ENCODE measurements around the gene PAX7.
A peak's percentile ranks its signal among the peaks of the same experiment; 100 is the strongest.
"Not testable (repeated sequence)": the region's sequence is repeated elsewhere in the genome, so short reads cannot be mapped to it uniquely, and the experiment has no call there.

The PAX7 gene

DNA sequence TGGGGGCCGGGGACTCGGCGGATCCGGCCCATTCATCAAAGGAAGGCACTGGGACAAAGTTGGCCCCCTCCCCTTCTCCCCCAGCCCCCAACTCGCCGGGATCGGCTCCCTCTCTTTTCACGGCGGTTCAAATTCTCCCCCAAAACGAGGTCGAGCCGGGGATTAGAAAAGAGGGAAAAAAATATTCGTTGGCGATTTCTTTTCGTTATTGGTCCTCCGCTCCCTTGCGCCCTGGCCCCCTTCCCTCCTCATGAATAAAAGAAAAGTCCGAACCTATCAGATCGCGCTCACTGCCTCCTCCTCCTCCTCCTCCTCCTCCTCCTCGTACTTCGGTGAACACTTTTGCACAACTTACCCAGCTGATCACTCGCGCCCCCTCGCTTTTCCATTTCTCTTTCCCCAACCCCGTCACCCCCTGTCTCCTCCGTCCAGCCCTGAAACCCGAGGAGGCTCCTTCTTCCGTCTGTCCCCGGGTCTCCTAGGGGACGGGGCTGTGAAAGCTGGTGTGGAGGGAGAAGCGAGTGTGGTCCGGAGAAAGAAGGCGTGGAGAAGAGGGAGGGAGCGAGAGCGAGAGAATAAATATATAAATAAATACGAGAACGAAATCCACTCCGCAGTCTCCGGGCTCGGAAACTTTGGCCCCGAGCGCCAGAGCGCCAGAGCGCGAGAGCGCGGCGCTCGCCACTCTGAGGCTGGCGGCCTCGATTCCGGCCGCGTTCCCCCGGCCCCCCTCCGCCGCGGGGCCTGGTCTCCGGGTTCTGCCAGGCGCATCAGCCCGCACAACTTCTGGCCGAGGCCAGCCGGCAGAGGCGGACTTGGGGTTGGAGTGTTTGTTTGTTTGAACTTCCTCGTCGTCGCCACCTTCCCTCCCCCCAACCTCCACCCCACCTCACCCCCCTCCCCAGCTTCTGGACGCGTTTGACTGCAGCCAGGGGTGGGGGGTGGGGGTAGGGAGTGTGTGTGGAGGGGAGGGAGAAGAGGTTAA is at the start of gene PAX7:
Gene PAX7 (plus strand): TSS at position 336 of the 985 bp plus-strand sequence. CDS start 758 bp downstream, outside the sequence.
- DNase-seq (ENCODE audit: low read depth), result no peak

DNA sequence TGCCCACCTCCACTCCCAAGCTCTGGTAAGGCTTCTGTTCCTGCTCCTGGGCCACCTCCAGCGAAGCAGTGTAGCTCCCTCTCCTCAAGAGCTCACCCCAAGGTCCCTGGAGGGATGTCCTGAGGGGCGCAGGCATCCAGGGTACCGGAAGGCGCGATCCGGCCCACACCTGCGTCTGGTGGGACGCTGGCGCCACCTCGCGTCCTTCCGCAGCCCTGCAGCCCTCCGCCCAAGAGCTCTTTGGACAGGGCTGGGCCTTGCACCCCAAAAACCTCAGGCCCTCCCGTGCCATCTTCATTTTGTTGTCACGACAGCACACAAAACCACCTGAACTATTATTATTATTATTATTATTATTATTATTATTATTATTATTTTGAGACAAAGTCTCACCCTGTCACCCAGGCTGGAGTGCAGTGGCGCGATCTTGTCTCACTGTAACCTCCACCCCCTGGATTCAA is 49.2 kb upstream of the PAX7 start:
- peak; percentile 33 for DNase-seq (ENCODE audit: low read depth)

DNA sequence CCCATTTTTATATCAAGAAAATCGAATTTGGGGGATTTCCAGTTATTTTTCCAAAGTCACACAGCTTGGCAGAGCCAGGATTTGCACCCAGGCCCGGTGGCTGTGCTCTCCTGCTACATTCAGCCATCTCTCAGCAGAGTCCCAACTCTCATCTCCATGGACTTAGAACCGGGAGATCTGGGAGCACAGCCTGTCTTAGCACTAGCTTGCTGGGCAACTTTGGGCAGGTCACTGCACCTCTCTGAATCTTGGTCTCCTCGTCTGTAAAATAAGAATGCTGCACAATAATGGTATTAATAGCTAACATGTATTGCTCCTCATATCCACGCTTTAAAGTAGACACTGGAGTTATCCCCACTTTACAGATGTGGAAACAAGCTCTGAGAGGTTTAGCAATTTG is 47.8 kb upstream of the PAX7 start:
- DNase-seq (ENCODE audit: low read depth), result no peak

DNA sequence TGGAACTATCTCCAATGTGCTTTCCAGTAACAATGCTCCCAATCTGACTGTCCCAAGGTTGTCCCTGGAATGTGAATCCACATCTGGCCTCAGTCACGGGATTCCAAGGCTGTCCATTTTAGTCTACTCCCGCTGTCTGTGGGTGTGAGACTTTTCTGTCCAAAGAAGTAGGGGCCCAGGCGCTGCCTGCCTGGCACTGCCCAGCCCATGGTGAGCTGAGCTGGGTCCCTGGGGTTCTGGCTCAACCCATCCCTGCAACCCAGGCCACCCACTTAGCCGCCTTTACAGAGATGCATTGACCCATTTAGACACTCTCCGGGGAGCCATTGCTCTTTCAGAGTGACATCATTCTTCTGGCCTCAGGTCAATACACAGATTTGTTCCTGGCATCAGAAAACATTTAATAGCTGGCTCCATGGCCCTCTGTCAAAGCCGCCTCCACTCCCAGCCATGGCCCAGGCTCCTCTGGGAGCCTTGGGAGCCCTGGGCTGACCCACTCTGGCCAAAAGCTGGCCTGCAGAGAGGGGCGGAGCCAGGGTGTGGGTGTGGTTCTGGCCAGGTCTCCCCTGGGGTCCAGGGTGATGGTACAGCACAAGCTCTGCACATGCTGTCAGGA is 47.2 kb upstream of the PAX7 start:
- no peak for DNase-seq (ENCODE audit: low read depth)

DNA sequence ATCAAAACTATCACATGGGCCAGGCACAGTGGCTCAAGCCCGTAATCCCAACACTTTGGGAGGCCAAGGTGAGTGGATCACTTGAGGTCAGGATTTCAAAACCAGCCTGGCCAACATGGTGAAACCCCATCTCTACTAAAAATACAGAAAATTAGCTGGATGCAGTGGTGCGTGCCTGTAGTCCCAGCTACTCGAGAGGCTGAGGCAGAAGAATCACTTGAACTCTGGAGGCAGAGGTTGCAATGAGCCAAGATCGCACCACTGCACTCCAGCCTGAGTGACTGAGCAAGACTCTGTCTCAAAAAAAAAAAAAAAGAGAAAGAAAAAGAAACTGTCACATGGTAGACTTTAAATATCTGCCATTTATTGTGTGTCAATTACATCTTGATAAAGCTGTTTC is 44.6 kb upstream of the PAX7 start:
- DNase-seq (ENCODE audit: low read depth), result not testable (repeated sequence)

- no peak for DNase-seq (ENCODE audit: low read depth)
Measured at GRCh38 chr1:18588093-18588492, 42.6 kb upstream of the PAX7 start.

DNA sequence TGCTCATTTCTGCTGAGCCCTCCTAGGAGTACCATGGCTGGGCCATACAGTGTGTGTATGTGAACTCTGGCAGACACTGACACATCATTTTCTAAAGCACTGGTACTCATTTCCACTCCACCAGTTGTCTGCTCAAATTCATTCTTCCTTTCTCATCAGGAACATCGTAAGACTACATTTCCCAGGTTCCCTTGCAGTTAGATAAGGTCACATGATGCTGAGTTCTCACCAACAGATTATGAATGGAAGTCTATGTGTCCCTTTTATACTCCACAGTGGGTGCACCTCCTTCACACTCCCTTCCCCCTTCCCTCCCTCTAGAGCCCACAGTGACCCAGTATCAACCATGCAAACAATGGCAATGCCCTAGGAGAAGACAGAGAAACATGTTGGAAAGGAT is 38.3 kb upstream of the PAX7 start:
- no peak for DNase-seq (ENCODE audit: low read depth)

- DNase-seq (ENCODE audit: low read depth), result peak; percentile 33
Measured at GRCh38 chr1:18597160-18598042, 33.2 kb upstream of the PAX7 start.

- DNase-seq (ENCODE audit: low read depth), result no peak
Measured at GRCh38 chr1:18599086-18599485, 31.6 kb upstream of the PAX7 start.

DNA sequence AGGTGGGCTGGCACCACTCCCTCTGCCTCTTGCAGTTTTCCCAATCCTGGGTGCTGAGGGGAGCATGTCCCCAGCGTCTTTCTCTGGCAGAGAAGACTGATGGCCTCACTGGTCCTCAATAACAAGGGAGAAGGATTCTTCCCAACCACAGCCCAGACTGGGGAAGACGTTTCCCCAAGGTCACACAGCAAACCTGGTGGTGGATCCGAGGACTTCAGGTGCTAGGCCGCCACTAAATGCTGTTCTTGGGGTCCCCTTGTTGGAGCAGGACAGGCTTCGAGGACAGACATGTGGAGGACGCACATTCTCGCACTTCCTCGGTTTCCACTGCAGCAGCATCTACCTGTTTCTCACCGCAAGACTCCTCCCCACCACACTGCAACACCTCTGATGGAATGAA is 30.9 kb upstream of the PAX7 start:
- no peak for DNase-seq (ENCODE audit: low read depth)

- no peak for DNase-seq (ENCODE audit: low read depth)
Measured at GRCh38 chr1:18602533-18603211, 28.0 kb upstream of the PAX7 start.

DNA sequence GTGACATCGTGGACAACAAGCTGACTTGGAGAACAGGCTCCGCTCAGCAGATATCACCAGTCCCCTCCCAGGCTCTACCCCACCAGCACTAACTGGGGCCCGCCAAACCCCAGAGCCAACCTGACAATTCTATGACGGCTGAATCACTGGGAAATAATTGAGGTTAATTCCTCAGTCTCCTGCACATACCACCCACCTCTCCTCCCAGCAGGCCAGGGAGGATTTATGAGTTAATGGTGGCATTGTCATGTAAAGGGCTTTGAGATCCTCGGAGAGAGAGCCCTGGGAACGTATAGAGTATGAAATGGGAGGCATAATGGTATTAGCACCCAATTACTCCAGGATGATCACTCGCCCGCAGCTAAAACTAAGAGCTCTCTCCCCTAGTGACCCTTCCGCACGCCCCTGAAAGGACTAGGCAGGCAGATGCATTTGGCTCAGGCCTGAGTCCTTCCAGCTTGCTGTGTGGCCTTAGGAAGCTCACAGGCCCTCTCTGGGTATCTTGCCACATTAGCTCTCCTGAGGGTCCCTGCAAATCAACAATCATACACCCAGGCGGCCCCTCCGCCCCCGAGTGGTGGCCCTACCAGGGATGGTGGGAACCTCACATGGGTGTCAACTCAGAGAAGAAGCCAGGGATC is 27.3 kb upstream of the PAX7 start:
- no peak for DNase-seq (ENCODE audit: low read depth)

DNA sequence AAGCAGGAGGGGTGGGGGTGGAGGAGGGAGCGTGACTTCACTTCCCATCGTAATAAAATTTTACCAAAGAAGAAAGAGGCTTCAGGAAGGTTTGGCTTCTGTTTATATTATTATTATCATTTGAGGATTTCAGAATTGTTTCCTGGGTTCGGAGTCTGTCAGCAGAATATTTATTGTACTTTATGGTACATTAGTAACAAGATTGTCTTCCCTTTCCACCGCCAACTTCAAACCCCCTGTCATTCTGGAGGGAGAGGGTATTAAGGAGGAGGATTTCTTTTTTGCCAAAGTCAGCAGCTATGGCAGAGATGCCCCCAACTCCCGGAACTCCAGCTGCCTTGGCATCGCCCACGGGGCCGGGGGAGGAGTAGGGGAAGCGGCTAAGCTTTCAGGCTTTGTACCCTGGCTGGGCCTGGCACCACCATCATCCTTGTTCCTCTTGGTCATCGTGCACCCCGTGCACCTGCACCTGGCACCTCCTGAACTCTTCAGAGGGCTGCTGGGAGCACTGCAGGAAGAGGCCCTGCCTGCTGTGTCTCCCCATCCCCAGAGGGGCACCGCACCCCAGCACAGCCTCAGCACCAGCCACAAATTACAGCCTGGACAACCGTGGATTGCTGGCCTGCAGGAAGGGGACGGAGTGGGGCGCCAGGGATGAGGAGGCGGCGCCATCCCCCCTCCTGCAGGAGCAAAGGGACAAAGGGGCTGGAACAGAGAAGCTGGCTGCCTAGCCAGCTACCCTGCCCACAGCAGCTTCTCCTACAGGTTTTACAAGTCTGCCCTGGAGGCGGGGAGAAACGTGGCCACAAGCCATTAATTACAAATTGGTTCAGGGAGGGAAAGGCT is 24.0 kb upstream of the PAX7 start:
- no peak for DNase-seq (ENCODE audit: low read depth)

DNA sequence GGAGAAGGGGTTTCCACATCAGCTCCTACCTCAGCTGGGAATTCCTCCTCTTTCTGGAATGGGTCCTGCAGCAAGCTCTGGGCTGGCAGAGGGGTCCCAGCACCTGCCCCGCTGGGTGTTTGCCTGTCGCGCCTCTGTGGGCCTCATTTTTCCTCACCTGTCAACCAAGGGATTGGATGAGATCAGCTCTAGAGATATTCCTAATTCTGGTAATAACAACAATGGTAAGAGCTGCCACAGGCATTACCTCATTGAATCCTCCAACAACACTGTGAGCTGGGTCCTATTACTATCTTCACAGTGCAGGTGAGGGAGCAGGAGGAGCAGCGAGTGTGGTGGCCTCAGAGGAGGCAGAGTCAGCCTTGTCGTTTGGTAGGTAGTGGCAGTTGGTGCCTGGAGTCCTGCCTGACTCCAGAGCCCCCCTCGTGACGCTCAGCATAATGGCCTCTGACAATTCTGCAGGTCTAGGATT is 23.3 kb upstream of the PAX7 start:
- no peak for DNase-seq (ENCODE audit: low read depth)

GRCh38 chr1:18608534-18608933 is 22.1 kb upstream of the PAX7 start:
- peak; percentile 13 for DNase-seq (ENCODE audit: low read depth)

DNA sequence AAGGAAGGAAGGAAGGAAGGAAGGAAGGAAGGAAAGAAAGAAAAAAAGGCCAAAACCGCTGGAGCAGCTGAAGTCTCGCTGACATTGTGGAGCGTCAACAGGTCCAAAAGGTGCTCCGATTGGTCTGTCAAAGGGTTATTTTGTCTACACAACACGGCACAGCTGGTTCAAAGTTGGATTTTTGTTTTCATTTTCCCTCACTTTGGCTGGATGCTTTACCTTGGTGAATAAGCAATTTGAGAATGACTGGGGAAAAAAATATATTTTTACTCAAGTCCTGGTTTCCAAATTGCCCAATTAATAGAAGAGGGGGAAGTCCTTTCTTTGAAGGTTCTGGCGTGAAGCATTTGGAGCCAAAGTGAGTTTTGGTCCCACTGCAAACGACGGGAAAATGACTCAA is 19.3 kb upstream of the PAX7 start:
- DNase-seq (ENCODE audit: low read depth), result no peak

- no peak for DNase-seq (ENCODE audit: low read depth)
Measured at GRCh38 chr1:18612073-18612472, 18.6 kb upstream of the PAX7 start.

GRCh38 chr1:18614069-18614735 is 16.4 kb upstream of the PAX7 start:
- no peak for DNase-seq (ENCODE audit: low read depth)
